Fibroblast of lung (primary cell): Measurements from ENCODE around the gene RAB25. TPM values are rescaled to one million over a fixed set of nuclear protein-coding genes. Genes with fewer than 3 reads are reported as not detected.

Experiments used
- DNase-seq, 2 donors: peaks; one replicate each; pipeline versions ENCODE4 v3.0.0 to v3.0.0-alpha.2; 2010; ENCODE audit warnings: low read depth in 2 of 2
- H2AFZ ChIP-seq: 2 replicates; pipeline ENCODE4 v1.5.1; 2012; ENCODE audit warnings: low read length, control low read depth, inconsistent platforms
- H3K27ac ChIP-seq: 2 replicates; pipeline ENCODE4 v1.5.1; 2011; ENCODE audit warnings: low read length, control low read depth; ENCODE audit not compliant: insufficient read depth
- H3K27me3 ChIP-seq: 2 replicates; pipeline ENCODE4 v1.5.1; 2011; ENCODE audit warnings: mild to moderate bottlenecking, low read length; ENCODE audit not compliant: control insufficient read depth, insufficient read depth
- H3K36me3 ChIP-seq: 2 replicates; pipeline ENCODE4 v1.5.1; 2011; ENCODE audit warnings: low read length; ENCODE audit not compliant: control insufficient read depth, insufficient read depth
- H3K4me1 ChIP-seq: 2 replicates; pipeline ENCODE4 v1.5.1; 2011; ENCODE audit warnings: low read length; ENCODE audit not compliant: control insufficient read depth, insufficient read depth; ENCODE audit errors: extremely low read depth
- H3K4me2 ChIP-seq: 2 replicates; pipeline ENCODE4 v1.5.1; 2011; ENCODE audit warnings: low read length, control low read depth; ENCODE audit not compliant: insufficient read depth; ENCODE audit errors: extremely low read depth
- H3K4me3 ChIP-seq, 4 experiments: fragments of 200-600 bp in 1 of 4; sonication (generic) in 1 of 4; replicated peaks in 1 of 4; 2 replicates each; pipeline ENCODE4 v1.5.1; 2011 to 2016; ENCODE audit warnings: low read length in 4 of 4, low read depth in 3 of 4, mild to moderate bottlenecking in 3 of 4, control low read depth in 2 of 4, inconsistent platforms in 1 of 4, mixed read lengths in 1 of 4; ENCODE audit not compliant: insufficient read depth in 1 of 4; ENCODE audit errors: control extremely low read depth in 1 of 4
- H3K79me2 ChIP-seq: 2 replicates; pipeline ENCODE4 v1.5.1; 2012; ENCODE audit warnings: mild to moderate bottlenecking, low read length, inconsistent platforms; ENCODE audit not compliant: control insufficient read depth, insufficient read depth
- H3K9ac ChIP-seq: 2 replicates; pipeline ENCODE4 v1.5.1; 2011; ENCODE audit warnings: mild to moderate bottlenecking, low read length, control low read depth; ENCODE audit not compliant: insufficient read depth
- H3K9me3 ChIP-seq: 2 replicates; pipeline ENCODE4 v1.5.1; 2012; ENCODE audit warnings: low read depth, low read length; ENCODE audit not compliant: control insufficient read depth, insufficient read depth
- H4K20me1 ChIP-seq: 2 replicates; pipeline ENCODE4 v1.5.1; 2011; ENCODE audit warnings: low read length; ENCODE audit not compliant: control insufficient read depth, insufficient read depth; ENCODE audit errors: extremely low read depth
- CTCF ChIP-seq, 2 donors: IDR thresholded peaks in 1 of 2; conservative IDR thresholded peaks in 1 of 2; 1 replicate in 1 of 2; 2 replicates in 1 of 2; pipeline ENCODE4 v1.5.1; 2011 to 2012; ENCODE audit warnings: low read length in 2 of 2, control low read depth in 1 of 2, inconsistent platforms in 1 of 2, low read depth in 1 of 2, mild to moderate bottlenecking in 1 of 2
- EZH2 ChIP-seq: IDR thresholded peaks from 2 replicates; pipeline ENCODE4 v1.5.1; 2012; ENCODE audit warnings: low read length, control low read depth, mild to moderate bottlenecking; ENCODE audit errors: missing control alignments
- polyA plus RNA-seq, 2 donors: library from polyadenylated mRNA; depleted of rRNA in 1 of 2; stranded (reverse) in 1 of 2; unstranded in 1 of 2; fragments of >200 nt; gene quantifications; 2 replicates each; pipeline ENCODE4 v1.2.1, GENCODE V29; 2011 to 2012; ENCODE audit warnings: missing spikeins in 1 of 2
- total RNA-seq: library from RNA; depleted of rRNA; stranded (reverse); fragments of >200 nt; gene quantifications from 2 replicates; pipeline ENCODE4 v1.2.1, GENCODE V29; 2014

The RAB25 gene
- total and polyA plus RNA-seq, 2 donors (not counting 1 experiment from before 2014, with no cell fraction given): not detected

GRCh38 chr1:156075775-156076204 is 14.8 kb downstream of the RAB25 start:
- Histone ChIP-seq H3K27ac (no peak overlapping the region), H2AFZ (no peak overlapping the region), H3K4me1 (no peaks in the 10 kb centered on the region), H3K9me3 (no peaks in the 10 kb centered on the region), H3K4me2 (no peak overlapping the region), H3K4me3 (no peak overlapping the region), H3K36me3 (peaks cover 2% of the 10 kb centered on the region), H4K20me1 (no peaks in the 10 kb centered on the region), H3K27me3 (no peaks in the 10 kb centered on the region), H3K9ac (no peak overlapping the region), H3K79me2 (no peaks in the 10 kb centered on the region)
- TF ChIP-seq EZH2: no peak
- DNase-seq: no peak

- H3K4me3 ChIP-seq: peak overlapping the region in 1 of 4 experiments; percentile 33
- H4K20me1 ChIP-seq: no peaks in the 10 kb centered on the region
- no peaks in the 10 kb centered on the region for H3K27me3 ChIP-seq
- no peak overlapping the region for H3K9ac ChIP-seq
- H3K36me3 ChIP-seq: peaks cover 2% of the 10 kb centered on the region
- peak in 1 of 2 donors; percentile 28 for DNase-seq
- H3K79me2 ChIP-seq: no peaks in the 10 kb centered on the region
- no peak overlapping the region for H3K27ac ChIP-seq
- TF ChIP-seq EZH2 (no peak), CTCF (conservative IDR thresholded peaks at IDR 0.05 in 1 of 2, IDR thresholded peaks at IDR 0.05 in 1 of 2; ENCODE audit: low read depth in 1 of 2, low read length in 2 of 2) (no peak)
- no peak overlapping the region for H2AFZ ChIP-seq
- H3K4me1 ChIP-seq: no peaks in the 10 kb centered on the region
- no peaks in the 10 kb centered on the region for H3K9me3 ChIP-seq
- peak overlapping the region; percentile 23 for H3K4me2 ChIP-seq
Observed at GRCh38 chr1:156076609-156077429, 15.9 kb downstream of the RAB25 start.

- H3K4me2 ChIP-seq: no peak overlapping the region
Observed at GRCh38 chr1:156077430-156077760, 16.4 kb downstream of the RAB25 start.

More at GRCh38 chr1:156077430-156077760, 16.4 kb downstream of the RAB25 start:
- Histone ChIP-seq H3K36me3 (peaks cover 2% of the 10 kb centered on the region), H4K20me1 (no peaks in the 10 kb centered on the region), H3K27ac (no peak overlapping the region), H2AFZ (no peak overlapping the region), H3K9ac (no peak overlapping the region), H3K27me3 (no peaks in the 10 kb centered on the region), H3K4me3 (no peak overlapping the region), H3K4me1 (no peaks in the 10 kb centered on the region), H3K9me3 (no peaks in the 10 kb centered on the region), H3K79me2 (no peaks in the 10 kb centered on the region)
- no peak for DNase-seq
- TF ChIP-seq CTCF (conservative IDR thresholded peaks at IDR 0.05 in 1 of 2, IDR thresholded peaks at IDR 0.05 in 1 of 2; ENCODE audit: low read depth in 1 of 2, low read length in 2 of 2): no peak
- no peak for TF ChIP-seq EZH2
